Measurements from ENCODE around the gene ABCG4. TPM values are rescaled to one million over a fixed set of nuclear protein-coding genes. Genes with fewer than 3 reads are reported as not detected.
"Not testable (repeated sequence)": the region's sequence is repeated elsewhere in the genome, so short reads cannot be mapped to it uniquely, and the experiment has no call there.

ABCG4 gene
- total RNA-seq, 1 donor from 2014 or later = 0.42 TPM

GRCh38 chr11:119181677-119182412, 33.0 kb downstream of the ABCG4 start:
- DNase-seq (ENCODE audit: low spot score) = no peak

- DNase-seq (ENCODE audit: low spot score) = not testable (repeated sequence)
These were observed 35.5 kb downstream of the ABCG4 start for GRCh38 chr11:119184399-119184798.

GRCh38 chr11:119185981-119186634, 37.3 kb downstream of the ABCG4 start:
- no peak for DNase-seq (ENCODE audit: low spot score)

GRCh38 chr11:119187123-119187892, 38.5 kb downstream of the ABCG4 start:
- DNase-seq (ENCODE audit: low spot score) = no peak

- no peak for DNase-seq (ENCODE audit: low spot score)
These were observed 39.2 kb downstream of the ABCG4 start for GRCh38 chr11:119188067-119188466.

GRCh38 chr11:119188887-119189286, 40.0 kb downstream of the ABCG4 start:
- DNase-seq (ENCODE audit: low spot score) = no peak

GRCh38 chr11:119189393-119189792, 40.5 kb downstream of the ABCG4 start:
- no peak for DNase-seq (ENCODE audit: low spot score)

GRCh38 chr11:119190531-119190930, 41.7 kb downstream of the ABCG4 start:
- no peak for DNase-seq (ENCODE audit: low spot score)

- not testable (repeated sequence) for DNase-seq (ENCODE audit: low spot score)
These were observed 42.4 kb downstream of the ABCG4 start for GRCh38 chr11:119191265-119191664.

- no peak for DNase-seq (ENCODE audit: low spot score)
These were observed 43.3 kb downstream of the ABCG4 start for GRCh38 chr11:119192111-119192510.

- DNase-seq (ENCODE audit: low spot score) = no peak
These were observed 44.1 kb downstream of the ABCG4 start for GRCh38 chr11:119193001-119193400.

- DNase-seq (ENCODE audit: low spot score) = no peak
These were observed 44.8 kb downstream of the ABCG4 start for GRCh38 chr11:119193626-119194025.

- no peak for DNase-seq (ENCODE audit: low spot score)
These were observed 46.1 kb downstream of the ABCG4 start for GRCh38 chr11:119194811-119195440.

GRCh38 chr11:119195680-119196079, 46.8 kb downstream of the ABCG4 start:
- DNase-seq (ENCODE audit: low spot score) = no peak

GRCh38 chr11:119196833-119197483, 48.1 kb downstream of the ABCG4 start:
- DNase-seq (ENCODE audit: low spot score) = peak; percentile 78

GRCh38 chr11:119198925-119199324, 50.1 kb downstream of the ABCG4 start:
- no peak for DNase-seq (ENCODE audit: low spot score)

- not testable (repeated sequence) for DNase-seq (ENCODE audit: low spot score)
These were observed 52.4 kb downstream of the ABCG4 start for GRCh38 chr11:119201236-119201635.

GRCh38 chr11:119202554-119202953, 53.7 kb downstream of the ABCG4 start:
- no peak for DNase-seq (ENCODE audit: low spot score)

GRCh38 chr11:119204066-119204465, 55.2 kb downstream of the ABCG4 start:
- DNase-seq (ENCODE audit: low spot score) = no peak

- DNase-seq (ENCODE audit: low spot score) = no peak
These were observed 56.2 kb downstream of the ABCG4 start for GRCh38 chr11:119205080-119205479.
